Nephron (organoid): ENCODE results near the gene DUSP2.
"Not testable (repeated sequence)": the region's sequence is repeated elsewhere in the genome, so short reads cannot be mapped to it uniquely, and the experiment has no call there.

Source experiments
- H3K27ac Mint-ChIP-seq, 3 experiments: 2 replicates each; pipeline ENCODE4 v1.8.0; 2020; ENCODE audit warnings: mixed read lengths in 3 of 3, mild to moderate bottlenecking in 2 of 3, moderate library complexity in 1 of 3
- H3K27me3 Mint-ChIP-seq: 2 replicates; pipeline ENCODE4 v1.8.0; 2021; ENCODE audit warnings: low read depth, mild to moderate bottlenecking, moderate library complexity, mixed read lengths
- H3K36me3 Mint-ChIP-seq: 2 replicates; pipeline ENCODE4 v1.8.0; 2020; ENCODE audit warnings: low read depth, mixed read lengths
- H3K4me1 Mint-ChIP-seq: 2 replicates; pipeline ENCODE4 v1.8.0; 2020; ENCODE audit warnings: mixed read lengths
- H3K4me3 Mint-ChIP-seq, 3 experiments: 2 replicates each; pipeline ENCODE4 v1.8.0; 2020; ENCODE audit warnings: mild to moderate bottlenecking in 3 of 3, mixed read lengths in 3 of 3, moderate library complexity in 2 of 3
- H3K9me3 Mint-ChIP-seq: 2 replicates; pipeline ENCODE4 v1.8.0; 2020; ENCODE audit warnings: mixed read lengths
- TF ChIP-seq, protein P1 (sequence below), 3 experiments: fragments of 200-600 bp; sonication (generic); IDR thresholded peaks; one replicate each; pipeline ENCODE4 v1.5.0; 2021; ENCODE audit warnings: antibody characterized with exemption in 3 of 3; ENCODE audit not compliant: unreplicated experiment in 3 of 3

The DUSP2 gene

GRCh38 chr2:96167407-96168013, 22.3 kb upstream of the DUSP2 start:
- Mint-ChIP-seq H3K4me1 (peaks cover 26% of the 10 kb centered on the region), H3K36me3 (no peaks in the 10 kb centered on the region), H3K27me3 (peaks cover 6% of the 10 kb centered on the region), H3K27ac (peak overlapping the region in 1 of 3 experiments; percentile 29), H3K9me3 (peaks cover 3% of the 10 kb centered on the region), H3K4me3 (no peak overlapping the region)
- TF ChIP-seq, protein P1, sequence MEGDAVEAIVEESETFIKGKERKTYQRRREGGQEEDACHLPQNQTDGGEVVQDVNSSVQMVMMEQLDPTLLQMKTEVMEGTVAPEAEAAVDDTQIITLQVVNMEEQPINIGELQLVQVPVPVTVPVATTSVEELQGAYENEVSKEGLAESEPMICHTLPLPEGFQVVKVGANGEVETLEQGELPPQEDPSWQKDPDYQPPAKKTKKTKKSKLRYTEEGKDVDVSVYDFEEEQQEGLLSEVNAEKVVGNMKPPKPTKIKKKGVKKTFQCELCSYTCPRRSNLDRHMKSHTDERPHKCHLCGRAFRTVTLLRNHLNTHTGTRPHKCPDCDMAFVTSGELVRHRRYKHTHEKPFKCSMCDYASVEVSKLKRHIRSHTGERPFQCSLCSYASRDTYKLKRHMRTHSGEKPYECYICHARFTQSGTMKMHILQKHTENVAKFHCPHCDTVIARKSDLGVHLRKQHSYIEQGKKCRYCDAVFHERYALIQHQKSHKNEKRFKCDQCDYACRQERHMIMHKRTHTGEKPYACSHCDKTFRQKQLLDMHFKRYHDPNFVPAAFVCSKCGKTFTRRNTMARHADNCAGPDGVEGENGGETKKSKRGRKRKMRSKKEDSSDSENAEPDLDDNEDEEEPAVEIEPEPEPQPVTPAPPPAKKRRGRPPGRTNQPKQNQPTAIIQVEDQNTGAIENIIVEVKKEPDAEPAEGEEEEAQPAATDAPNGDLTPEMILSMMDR (IDR thresholded peaks at IDR 0.05; ENCODE audit: unreplicated experiment in 3 of 3), result no peak

- H3K27me3 Mint-ChIP-seq, result peaks cover 4% of the 10 kb centered on the region
- H3K27ac Mint-ChIP-seq, result peak overlapping the region; percentile 86 to 92 (median 89)
- H3K4me3 Mint-ChIP-seq, result peak overlapping the region in 2 of 3 experiments; percentile 13 to 40
- peaks cover 35% of the 10 kb centered on the region for H3K4me1 Mint-ChIP-seq
- H3K9me3 Mint-ChIP-seq, result peaks cover 7% of the 10 kb centered on the region
- TF ChIP-seq, protein P1 (IDR thresholded peaks at IDR 0.05; ENCODE audit: unreplicated experiment in 3 of 3), result no peak
- no peaks in the 10 kb centered on the region for H3K36me3 Mint-ChIP-seq
These were observed 19.4 kb upstream of the DUSP2 start for GRCh38 chr2:96164459-96165184.

- H3K4me1 Mint-ChIP-seq, result peaks cover 42% of the 10 kb centered on the region
- H3K4me3 Mint-ChIP-seq, result peak overlapping the region; percentile 13 to 51 (median 40)
- H3K27me3 Mint-ChIP-seq, result peaks cover 7% of the 10 kb centered on the region
- TF ChIP-seq, protein P1 (IDR thresholded peaks at IDR 0.05; ENCODE audit: unreplicated experiment in 3 of 3), result no peak
- H3K27ac Mint-ChIP-seq, result peak overlapping the region; percentile 86 to 92 (median 89)
- peaks cover 5% of the 10 kb centered on the region for H3K9me3 Mint-ChIP-seq
- no peaks in the 10 kb centered on the region for H3K36me3 Mint-ChIP-seq
These were observed 18.7 kb upstream of the DUSP2 start for GRCh38 chr2:96163768-96164429.

DNA sequence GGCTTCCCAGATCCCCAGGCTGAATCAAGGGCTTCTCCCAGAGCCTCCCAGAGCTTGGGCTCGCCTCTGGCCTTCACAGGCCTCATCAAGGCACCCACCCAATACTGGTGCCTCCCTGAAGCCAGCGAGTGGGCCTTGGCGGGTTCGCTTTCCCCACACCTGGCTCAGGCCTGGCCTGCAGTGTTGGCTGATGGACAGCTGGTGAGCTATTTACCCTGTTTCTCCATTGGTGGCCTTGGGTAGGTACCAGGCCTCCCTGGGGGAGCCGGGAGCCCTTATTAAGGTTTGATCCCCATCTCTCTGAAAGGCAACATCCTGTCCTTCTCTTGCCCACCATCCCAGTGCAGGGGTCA, 18.2 kb upstream of the DUSP2 start:
- Mint-ChIP-seq H3K9me3 (peaks cover 5% of the 10 kb centered on the region), H3K36me3 (no peaks in the 10 kb centered on the region), H3K27me3 (peaks cover 7% of the 10 kb centered on the region), H3K4me1 (peaks cover 43% of the 10 kb centered on the region), H3K27ac (peak overlapping the region; percentile 86 to 92 (median 89)), H3K4me3 (no peak overlapping the region)
- TF ChIP-seq, protein P1 (IDR thresholded peaks at IDR 0.05; ENCODE audit: unreplicated experiment in 3 of 3), result no peak

DNA sequence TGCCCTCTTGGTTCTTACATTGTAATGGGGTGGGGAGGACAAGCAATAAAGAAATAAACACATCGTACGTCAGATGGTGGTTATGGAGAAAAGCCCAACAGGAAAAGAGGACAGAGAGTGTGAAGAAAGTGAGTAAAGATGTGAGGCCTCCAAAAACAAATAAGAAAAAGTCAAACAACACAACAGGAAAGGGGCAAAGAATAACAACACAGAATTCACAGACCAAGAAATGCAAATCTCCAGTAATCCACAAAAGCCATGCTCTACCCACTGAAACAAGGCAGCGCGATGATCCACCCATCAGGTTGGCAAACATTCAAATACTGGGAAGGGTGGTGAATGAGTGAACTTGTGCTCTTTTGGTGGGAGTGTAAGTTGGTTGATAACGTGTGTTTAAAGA, 16.7 kb upstream of the DUSP2 start:
- TF ChIP-seq, protein P1 (IDR thresholded peaks at IDR 0.05; ENCODE audit: unreplicated experiment in 3 of 3), result no peak
- Mint-ChIP-seq H3K4me3 (no peak overlapping the region), H3K9me3 (peaks cover 5% of the 10 kb centered on the region), H3K27ac (peak overlapping the region; percentile 34 to 68 (median 59)), H3K4me1 (peaks cover 40% of the 10 kb centered on the region), H3K36me3 (no peaks in the 10 kb centered on the region), H3K27me3 (peaks cover 9% of the 10 kb centered on the region)

- not testable (repeated sequence) for H3K4me3 Mint-ChIP-seq, H3K27ac Mint-ChIP-seq, H3K36me3 Mint-ChIP-seq, H3K9me3 Mint-ChIP-seq
- peaks cover 44% of the 10 kb centered on the region for H3K4me1 Mint-ChIP-seq
- peaks cover 11% of the 10 kb centered on the region for H3K27me3 Mint-ChIP-seq
These were observed 15.1 kb upstream of the DUSP2 start for GRCh38 chr2:96160366-96160765.
